GM12873 (cell line): ENCODE results near the gene LYRM4.

Experiments
- TF ChIP-seq, protein P1 (sequence below): IDR thresholded peaks from 2 replicates; pipeline ENCODE4 v1.5.1; 2012; ENCODE audit warnings: low read depth, mild to moderate bottlenecking, moderate library complexity, low read length, control low read depth; ENCODE audit not compliant: insufficient read depth; ENCODE audit errors: missing control alignments

Gene LYRM4

GRCh38 chr6:5188646-5189045, 72.1 kb downstream of the LYRM4 start:
- TF ChIP-seq, protein P1, sequence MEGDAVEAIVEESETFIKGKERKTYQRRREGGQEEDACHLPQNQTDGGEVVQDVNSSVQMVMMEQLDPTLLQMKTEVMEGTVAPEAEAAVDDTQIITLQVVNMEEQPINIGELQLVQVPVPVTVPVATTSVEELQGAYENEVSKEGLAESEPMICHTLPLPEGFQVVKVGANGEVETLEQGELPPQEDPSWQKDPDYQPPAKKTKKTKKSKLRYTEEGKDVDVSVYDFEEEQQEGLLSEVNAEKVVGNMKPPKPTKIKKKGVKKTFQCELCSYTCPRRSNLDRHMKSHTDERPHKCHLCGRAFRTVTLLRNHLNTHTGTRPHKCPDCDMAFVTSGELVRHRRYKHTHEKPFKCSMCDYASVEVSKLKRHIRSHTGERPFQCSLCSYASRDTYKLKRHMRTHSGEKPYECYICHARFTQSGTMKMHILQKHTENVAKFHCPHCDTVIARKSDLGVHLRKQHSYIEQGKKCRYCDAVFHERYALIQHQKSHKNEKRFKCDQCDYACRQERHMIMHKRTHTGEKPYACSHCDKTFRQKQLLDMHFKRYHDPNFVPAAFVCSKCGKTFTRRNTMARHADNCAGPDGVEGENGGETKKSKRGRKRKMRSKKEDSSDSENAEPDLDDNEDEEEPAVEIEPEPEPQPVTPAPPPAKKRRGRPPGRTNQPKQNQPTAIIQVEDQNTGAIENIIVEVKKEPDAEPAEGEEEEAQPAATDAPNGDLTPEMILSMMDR, result no peak

- TF ChIP-seq, protein P1, result no peak
These were observed 75.9 kb downstream of the LYRM4 start for GRCh38 chr6:5184878-5185277.

DNA sequence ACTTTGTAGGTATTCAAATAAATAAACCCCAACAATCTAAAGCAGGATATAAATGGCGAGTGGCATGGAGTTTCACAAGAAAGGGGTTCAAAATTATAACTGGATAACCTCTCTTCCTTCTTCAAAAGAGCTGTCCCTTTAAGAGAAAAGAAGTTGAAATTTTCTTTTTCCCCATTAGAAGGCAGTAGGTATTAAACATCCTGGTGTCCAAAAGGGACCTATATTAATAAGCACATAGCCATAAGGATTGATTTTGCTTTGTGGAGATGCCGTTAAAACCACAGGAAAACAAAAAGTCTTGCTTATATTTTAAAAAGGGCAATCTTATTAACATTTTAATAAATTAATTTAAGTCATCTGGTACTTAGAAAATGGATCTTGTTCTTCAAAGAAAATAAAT, 76.5 kb downstream of the LYRM4 start:
- TF ChIP-seq, protein P1, result no peak

DNA sequence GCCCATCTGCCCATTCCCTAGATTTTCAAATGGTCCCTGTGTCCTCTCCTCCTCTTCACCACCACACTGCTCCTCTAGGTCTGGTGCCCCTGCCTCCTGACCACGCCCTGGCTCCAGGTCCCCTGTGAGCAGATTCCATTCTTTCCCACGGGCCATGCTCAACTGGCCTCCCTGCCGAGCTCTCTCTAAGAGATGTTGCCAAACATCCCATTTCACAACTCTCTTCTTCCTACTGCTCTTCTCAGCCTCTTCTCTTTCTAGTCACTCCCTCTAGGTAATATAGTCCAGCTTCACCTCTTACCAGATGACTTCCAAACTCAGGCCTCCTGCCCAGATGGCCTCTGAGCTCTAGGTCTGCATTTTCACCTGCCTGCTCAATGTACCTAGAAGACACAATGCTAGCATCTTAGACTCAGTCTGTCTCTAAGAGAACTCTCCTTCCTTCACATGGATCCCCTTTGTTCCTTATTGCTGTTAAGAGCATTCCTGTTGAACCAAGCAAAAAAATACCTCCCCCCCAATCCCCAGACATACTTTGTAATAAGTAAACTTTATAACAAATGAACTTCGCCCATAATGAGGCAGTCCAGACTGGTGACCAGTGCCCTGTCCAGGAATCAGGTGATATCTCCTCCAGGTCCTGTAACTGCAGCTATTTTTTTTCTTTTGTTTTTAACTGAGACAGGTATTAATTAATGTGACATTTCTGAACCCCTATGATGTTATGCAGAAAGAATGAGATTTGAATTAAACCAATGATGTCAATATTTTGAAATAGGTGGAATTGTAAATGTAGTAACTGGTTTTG, 79.0 kb downstream of the LYRM4 start:
- TF ChIP-seq, protein P1, result no peak

GRCh38 chr6:5180636-5181035, 80.1 kb downstream of the LYRM4 start:
- TF ChIP-seq, protein P1, result no peak

DNA sequence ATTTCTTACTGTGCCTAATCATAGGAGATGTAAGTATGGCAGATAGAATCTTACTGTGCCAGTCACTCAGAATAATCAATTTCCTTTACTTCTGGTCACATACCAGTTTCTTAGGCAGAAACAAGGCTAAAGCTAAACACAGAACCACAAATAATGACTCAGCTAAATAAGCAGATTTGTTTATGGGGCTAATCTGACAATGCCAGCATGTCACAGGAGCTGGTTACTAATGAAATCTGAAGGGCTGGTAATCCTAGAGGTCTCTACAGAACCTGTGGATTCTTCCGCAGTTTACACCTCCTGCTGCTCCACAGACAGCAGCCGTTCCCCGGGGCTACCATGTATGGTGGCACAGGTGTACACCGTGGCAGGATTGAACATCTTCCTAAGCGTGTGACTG, 80.8 kb downstream of the LYRM4 start:
- TF ChIP-seq, protein P1, result no peak

DNA sequence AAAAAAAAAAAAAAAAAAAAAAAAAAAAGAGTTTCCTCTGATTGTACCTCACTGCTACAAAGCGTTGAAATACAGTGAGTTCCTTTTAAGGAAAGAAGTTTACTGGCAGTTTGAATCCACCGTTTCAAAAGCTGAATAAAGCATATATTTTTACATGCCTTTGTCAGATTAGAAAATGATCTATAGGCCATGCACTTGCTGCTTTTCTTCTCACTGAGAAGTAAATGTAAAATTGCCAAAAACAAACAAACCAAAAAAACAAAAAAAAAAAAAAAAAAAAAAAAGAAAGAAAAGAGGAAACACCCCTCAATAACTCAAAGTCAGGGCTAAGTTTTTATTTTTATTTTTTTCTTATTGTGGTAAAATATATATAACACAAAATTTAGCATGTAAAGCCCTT, 81.9 kb downstream of the LYRM4 start:
- TF ChIP-seq, protein P1, result no peak
